ENCODE data around the gene STK35.
A peak's percentile ranks its signal among the peaks of the same experiment; 100 is the strongest.

STK35 gene

GRCh38 chr20:2108498-2108897, 6.9 kb downstream of the STK35 start:
- DNase-seq: no peak

GRCh38 chr20:2108987-2109386, 7.4 kb downstream of the STK35 start:
- no peak for DNase-seq

- no peak for DNase-seq
Observed at GRCh38 chr20:2109425-2110210, 8.0 kb downstream of the STK35 start.

- DNase-seq: no peak
Observed at GRCh38 chr20:2112910-2113309, 11.3 kb downstream of the STK35 start.

- DNase-seq: no peak
Observed at GRCh38 chr20:2114127-2114959, 12.7 kb downstream of the STK35 start.

GRCh38 chr20:2114990-2115681, 13.5 kb downstream of the STK35 start:
- no peak for DNase-seq

- DNase-seq: no peak
Observed at GRCh38 chr20:2116170-2116940, 14.7 kb downstream of the STK35 start.

- peak; percentile 83 for DNase-seq
Observed at GRCh38 chr20:2118783-2119182, 17.2 kb downstream of the STK35 start.

GRCh38 chr20:2122936-2123335, 21.3 kb downstream of the STK35 start:
- no peak for DNase-seq

- no peak for DNase-seq
Observed at GRCh38 chr20:2123720-2124119, 22.1 kb downstream of the STK35 start.

GRCh38 chr20:2124564-2125213, 23.1 kb downstream of the STK35 start:
- no peak for DNase-seq

GRCh38 chr20:2125474-2126112, 24.0 kb downstream of the STK35 start:
- no peak for DNase-seq

- DNase-seq: no peak
Observed at GRCh38 chr20:2127238-2127637, 25.6 kb downstream of the STK35 start.

- DNase-seq: no peak
Observed at GRCh38 chr20:2128542-2128941, 26.9 kb downstream of the STK35 start.

GRCh38 chr20:2130062-2130591, 28.5 kb downstream of the STK35 start:
- no peak for DNase-seq

GRCh38 chr20:2130683-2131082, 29.1 kb downstream of the STK35 start:
- DNase-seq: no peak

- DNase-seq: peak; percentile 11
Observed at GRCh38 chr20:2131366-2131765, 29.7 kb downstream of the STK35 start.

- DNase-seq: no peak
Observed at GRCh38 chr20:2132461-2132901, 30.9 kb downstream of the STK35 start.

GRCh38 chr20:2133318-2134183, 31.9 kb downstream of the STK35 start:
- DNase-seq: no peak

GRCh38 chr20:2135013-2135412, 33.4 kb downstream of the STK35 start:
- no peak for DNase-seq
